ENCODE measurements around the gene RARRES2.

DNA sequence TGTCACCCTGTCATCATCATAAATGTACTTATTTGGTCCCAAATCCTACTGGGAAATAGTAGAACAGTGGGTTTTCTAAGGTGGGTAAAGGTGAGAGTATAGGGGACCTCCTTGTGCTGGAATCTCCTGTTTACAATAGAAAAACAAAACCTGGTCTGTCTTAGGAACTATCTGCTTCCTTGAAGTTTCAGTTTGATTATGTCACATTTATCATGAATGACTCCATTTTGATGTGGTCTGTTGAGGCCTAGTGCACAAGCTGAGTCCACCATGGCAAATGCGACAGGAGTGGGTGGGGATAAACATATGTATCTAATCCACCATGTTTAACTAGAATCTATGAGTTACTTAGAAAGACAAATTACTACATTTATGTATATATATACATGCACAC, 14.2 kb upstream of the RARRES2 start:
- TF ChIP-seq, protein P1, sequence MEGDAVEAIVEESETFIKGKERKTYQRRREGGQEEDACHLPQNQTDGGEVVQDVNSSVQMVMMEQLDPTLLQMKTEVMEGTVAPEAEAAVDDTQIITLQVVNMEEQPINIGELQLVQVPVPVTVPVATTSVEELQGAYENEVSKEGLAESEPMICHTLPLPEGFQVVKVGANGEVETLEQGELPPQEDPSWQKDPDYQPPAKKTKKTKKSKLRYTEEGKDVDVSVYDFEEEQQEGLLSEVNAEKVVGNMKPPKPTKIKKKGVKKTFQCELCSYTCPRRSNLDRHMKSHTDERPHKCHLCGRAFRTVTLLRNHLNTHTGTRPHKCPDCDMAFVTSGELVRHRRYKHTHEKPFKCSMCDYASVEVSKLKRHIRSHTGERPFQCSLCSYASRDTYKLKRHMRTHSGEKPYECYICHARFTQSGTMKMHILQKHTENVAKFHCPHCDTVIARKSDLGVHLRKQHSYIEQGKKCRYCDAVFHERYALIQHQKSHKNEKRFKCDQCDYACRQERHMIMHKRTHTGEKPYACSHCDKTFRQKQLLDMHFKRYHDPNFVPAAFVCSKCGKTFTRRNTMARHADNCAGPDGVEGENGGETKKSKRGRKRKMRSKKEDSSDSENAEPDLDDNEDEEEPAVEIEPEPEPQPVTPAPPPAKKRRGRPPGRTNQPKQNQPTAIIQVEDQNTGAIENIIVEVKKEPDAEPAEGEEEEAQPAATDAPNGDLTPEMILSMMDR (IDR thresholded peaks at IDR 0.05) = no peak
- TF ChIP-seq POLR2AphosphoS5 (IDR thresholded peaks at IDR 0.05) (no peak), EP300 (IDR thresholded peaks at IDR 0.05; ENCODE audit: low read depth) (no peak), POLR2A (IDR thresholded peaks at IDR 0.05) (no peak)
